ENCODE results near the gene PRDX5. TPM values are rescaled to one million over a fixed set of nuclear protein-coding genes. Genes with fewer than 3 reads are reported as not detected.

Gene PRDX5
- total and polyA plus RNA-seq, 4 donors = 66.8 to 201 (median 135) TPM

GRCh38 chr11:64305691-64306562 is 12.0 kb upstream of the PRDX5 start:
- Histone ChIP-seq H3K9ac (ENCODE audit: low read depth in 1 of 2, low read length in 2 of 2) (peak overlapping the region; percentile 52 to 87), H3K9me3 (ENCODE audit: control insufficient read depth in 4 of 4, low read length in 3 of 4) (no peaks in the 10 kb centered on the region), H3K36me3 (ENCODE audit: control insufficient read depth in 4 of 4, insufficient read depth in 3 of 4, low read depth in 1 of 4, low read length in 3 of 4) (no peaks in the 10 kb centered on the region), H3K27me3 (ENCODE audit: control insufficient read depth in 4 of 4, insufficient read depth in 4 of 4, low read length in 3 of 4) (no peaks in the 10 kb centered on the region), H3K27ac (ENCODE audit: low read depth in 1 of 2, low read length in 2 of 2) (peak overlapping the region; percentile 94 to 98), H3K4me3 (ENCODE audit: low read depth in 1 of 3, low read length in 3 of 3) (peak overlapping the region; percentile 76 to 90 (median 85)), H3K4me1 (ENCODE audit: control insufficient read depth in 4 of 4, insufficient read depth in 4 of 4, low read length in 3 of 4) (peaks cover 5 to 43% (median 33%) of the 10 kb centered on the region in 4 donors)
- peak; percentile 77 for DNase-seq (ENCODE audit: low spot score)
- WGBS = under 1% methylated on average over 71 of the region's 71 CpGs
- TF ChIP-seq NR2F2 (IDR thresholded peaks at IDR 0.05) (peak; percentile 74), YY1 (IDR thresholded peaks at IDR 0.05) (peak; percentile 71), FOXA1 (IDR thresholded peaks at IDR 0.05) (no peak), HNF4G (IDR thresholded peaks at IDR 0.05) (no peak), SP1 (IDR thresholded peaks at IDR 0.05) (peak; percentile 65), ATF3 (IDR thresholded peaks at IDR 0.05) (no peak), MAX (IDR thresholded peaks at IDR 0.05) (peak; percentile 68), CTCF (IDR thresholded peaks at IDR 0.05; ENCODE audit: low read depth, low read length, missing input control) (no peak), FOXA2 (IDR thresholded peaks at IDR 0.05) (no peak), JUND (IDR thresholded peaks at IDR 0.05) (no peak), EGR1 (IDR thresholded peaks at IDR 0.05; ENCODE audit: low read depth in 2 of 2) (peak in 1 of 2 donors; percentile 20), REST (IDR thresholded peaks at IDR 0.05) (peak; percentile 52), ZBTB33 (IDR thresholded peaks at IDR 0.05) (no peak), RXRA (IDR thresholded peaks at IDR 0.05) (peak; percentile 74 to 78), RAD21 (IDR thresholded peaks at IDR 0.05) (no peak), TAF1 (conservative IDR thresholded peaks at IDR 0.05) (no peak), HNF4A (conservative IDR thresholded peaks at IDR 0.05) (peak; percentile 51 to 64), GABPA (IDR thresholded peaks at IDR 0.05 in 1 of 2, conservative IDR thresholded peaks at IDR 0.05 in 1 of 2) (peak in 1 of 2 donors; percentile 66)
